ENCODE measurements around the gene ARMC5. TPM values are rescaled to one million over a fixed set of nuclear protein-coding genes. Genes with fewer than 3 reads are reported as not detected.
A peak's percentile ranks its signal among the peaks of the same experiment; 100 is the strongest.

ARMC5 gene
- total RNA-seq, 1 experiment from 2014 or later = 11.3 TPM

DNA sequence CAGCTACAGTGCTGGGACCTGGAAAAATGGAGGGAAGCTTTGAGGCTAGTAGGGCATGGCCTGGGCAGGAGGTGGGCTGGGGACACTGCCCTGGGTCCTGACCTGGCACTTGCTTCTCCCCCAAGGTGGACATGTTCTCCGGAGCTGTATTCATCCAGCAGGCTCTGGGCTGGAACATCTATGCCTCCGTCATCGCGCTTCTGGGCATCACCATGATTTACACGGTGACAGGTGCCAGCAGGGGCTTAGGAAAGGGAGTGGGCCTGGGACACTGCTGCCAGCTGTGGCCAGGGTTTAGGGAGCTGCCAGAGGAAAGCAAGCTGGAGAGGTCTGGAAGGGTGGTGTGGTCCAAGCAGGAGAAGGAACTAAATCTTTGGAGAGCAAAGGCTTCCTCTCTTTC is 26.7 kb downstream of the ARMC5 start (continued):
- TF ChIP-seq, protein P1, sequence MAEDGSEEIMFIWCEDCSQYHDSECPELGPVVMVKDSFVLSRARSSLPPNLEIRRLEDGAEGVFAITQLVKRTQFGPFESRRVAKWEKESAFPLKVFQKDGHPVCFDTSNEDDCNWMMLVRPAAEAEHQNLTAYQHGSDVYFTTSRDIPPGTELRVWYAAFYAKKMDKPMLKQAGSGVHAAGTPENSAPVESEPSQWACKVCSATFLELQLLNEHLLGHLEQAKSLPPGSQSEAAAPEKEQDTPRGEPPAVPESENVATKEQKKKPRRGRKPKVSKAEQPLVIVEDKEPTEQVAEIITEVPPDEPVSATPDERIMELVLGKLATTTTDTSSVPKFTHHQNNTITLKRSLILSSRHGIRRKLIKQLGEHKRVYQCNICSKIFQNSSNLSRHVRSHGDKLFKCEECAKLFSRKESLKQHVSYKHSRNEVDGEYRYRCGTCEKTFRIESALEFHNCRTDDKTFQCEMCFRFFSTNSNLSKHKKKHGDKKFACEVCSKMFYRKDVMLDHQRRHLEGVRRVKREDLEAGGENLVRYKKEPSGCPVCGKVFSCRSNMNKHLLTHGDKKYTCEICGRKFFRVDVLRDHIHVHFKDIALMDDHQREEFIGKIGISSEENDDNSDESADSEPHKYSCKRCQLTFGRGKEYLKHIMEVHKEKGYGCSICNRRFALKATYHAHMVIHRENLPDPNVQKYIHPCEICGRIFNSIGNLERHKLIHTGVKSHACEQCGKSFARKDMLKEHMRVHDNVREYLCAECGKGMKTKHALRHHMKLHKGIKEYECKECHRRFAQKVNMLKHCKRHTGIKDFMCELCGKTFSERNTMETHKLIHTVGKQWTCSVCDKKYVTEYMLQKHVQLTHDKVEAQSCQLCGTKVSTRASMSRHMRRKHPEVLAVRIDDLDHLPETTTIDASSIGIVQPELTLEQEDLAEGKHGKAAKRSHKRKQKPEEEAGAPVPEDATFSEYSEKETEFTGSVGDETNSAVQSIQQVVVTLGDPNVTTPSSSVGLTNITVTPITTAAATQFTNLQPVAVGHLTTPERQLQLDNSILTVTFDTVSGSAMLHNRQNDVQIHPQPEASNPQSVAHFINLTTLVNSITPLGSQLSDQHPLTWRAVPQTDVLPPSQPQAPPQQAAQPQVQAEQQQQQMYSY (CRISPR knock-in tag; IDR thresholded peaks at IDR 0.05) = no peak
- TF ChIP-seq ZNF423 (CRISPR knock-in tag; IDR thresholded peaks at IDR 0.05) (no peak), ZNF138 (CRISPR knock-in tag; conservative IDR thresholded peaks at IDR 0.05) (no peak), FOXJ3 (CRISPR knock-in tag; IDR thresholded peaks at IDR 0.05; ENCODE audit: borderline replicate concordance) (no peak), CREB1 (CRISPR knock-in tag; IDR thresholded peaks at IDR 0.05) (no peak), MXD4 (CRISPR knock-in tag; IDR thresholded peaks at IDR 0.05; ENCODE audit: borderline replicate concordance) (no peak), TEAD1 (CRISPR knock-in tag; IDR thresholded peaks at IDR 0.05) (no peak)
- TF ChIP-seq, protein P2, sequence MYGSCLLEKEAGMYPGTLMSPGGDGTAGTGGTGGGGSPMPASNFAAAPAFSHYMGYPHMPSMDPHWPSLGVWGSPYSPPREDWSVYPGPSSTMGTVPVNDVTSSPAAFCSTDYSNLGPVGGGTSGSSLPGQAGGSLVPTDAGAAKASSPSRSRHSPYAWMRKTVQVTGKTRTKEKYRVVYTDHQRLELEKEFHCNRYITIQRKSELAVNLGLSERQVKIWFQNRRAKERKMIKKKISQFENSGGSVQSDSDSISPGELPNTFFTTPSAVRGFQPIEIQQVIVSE (CRISPR knock-in tag; IDR thresholded peaks at IDR 0.05; ENCODE audit: borderline replicate concordance) = no peak

DNA sequence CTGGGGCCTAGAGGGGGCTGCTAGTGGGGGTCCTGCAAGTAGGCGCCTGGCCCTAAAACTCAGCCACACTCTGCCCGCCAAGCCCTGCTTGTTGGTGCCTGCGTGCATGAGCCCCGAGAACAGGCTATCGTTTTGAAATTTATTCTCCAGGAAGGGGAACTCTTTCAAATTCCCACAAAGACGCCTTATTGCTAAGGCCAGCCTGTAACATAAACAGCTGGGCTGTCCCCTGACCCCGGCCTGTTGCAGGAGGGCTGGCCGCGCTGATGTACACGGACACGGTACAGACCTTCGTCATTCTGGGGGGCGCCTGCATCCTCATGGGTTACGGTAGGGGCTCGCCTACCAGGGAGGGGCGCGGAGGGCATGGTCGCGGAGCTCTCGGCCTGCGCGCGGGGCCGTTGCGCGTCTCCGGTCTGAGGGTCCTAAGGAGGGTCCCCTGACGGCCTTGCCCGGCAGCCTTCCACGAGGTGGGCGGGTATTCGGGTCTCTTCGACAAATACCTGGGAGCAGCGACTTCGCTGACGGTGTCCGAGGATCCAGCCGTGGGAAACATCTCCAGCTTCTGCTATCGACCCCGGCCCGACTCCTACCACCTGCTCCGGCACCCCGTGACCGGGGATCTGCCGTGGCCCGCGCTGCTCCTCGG is 27.9 kb downstream of the ARMC5 start:
- ATAC-seq (peak; percentile 3), DNase-seq (ENCODE audit: low spot score) (no peak)
- ChIA-PET POLR2A (interaction anchor here (1.0 to 1.8 kb wide), 5 partner anchors 9 to 227 kb away, joined by 3 to 8 read pairs (median 4); no protein-coding TSS in a partner anchor), CTCF (interaction anchor here (1.0 to 3.1 kb wide), 9 partner anchors 10 to 227 kb away, joined by 3 to 26 read pairs (median 6); partner anchors contain the start of gene ARMC5)
- peaks cover 8% of the 10 kb centered on the region for H3K4me1 Mint-ChIP-seq
- H3K27ac Mint-ChIP-seq = no peak overlapping the region
- no peaks in the 10 kb centered on the region for H3K9me3 Mint-ChIP-seq
- H3K4me3 Mint-ChIP-seq = peak overlapping the region; percentile 78
- H3K27me3 Mint-ChIP-seq (ENCODE audit: low read depth) = peaks cover 80% of the 10 kb centered on the region
- H3K36me3 Mint-ChIP-seq = peaks cover 4% of the 10 kb centered on the region; the same call in 1 of the 2 replicates
- TF ChIP-seq, protein P2 (CRISPR knock-in tag; IDR thresholded peaks at IDR 0.05; ENCODE audit: borderline replicate concordance) = no peak
- TF ChIP-seq, protein P3, sequence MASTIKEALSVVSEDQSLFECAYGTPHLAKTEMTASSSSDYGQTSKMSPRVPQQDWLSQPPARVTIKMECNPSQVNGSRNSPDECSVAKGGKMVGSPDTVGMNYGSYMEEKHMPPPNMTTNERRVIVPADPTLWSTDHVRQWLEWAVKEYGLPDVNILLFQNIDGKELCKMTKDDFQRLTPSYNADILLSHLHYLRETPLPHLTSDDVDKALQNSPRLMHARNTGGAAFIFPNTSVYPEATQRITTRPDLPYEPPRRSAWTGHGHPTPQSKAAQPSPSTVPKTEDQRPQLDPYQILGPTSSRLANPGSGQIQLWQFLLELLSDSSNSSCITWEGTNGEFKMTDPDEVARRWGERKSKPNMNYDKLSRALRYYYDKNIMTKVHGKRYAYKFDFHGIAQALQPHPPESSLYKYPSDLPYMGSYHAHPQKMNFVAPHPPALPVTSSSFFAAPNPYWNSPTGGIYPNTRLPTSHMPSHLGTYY (CRISPR knock-in tag; IDR thresholded peaks at IDR 0.05) = no peak
- no peak for TF ChIP-seq ELF4 (CRISPR knock-in tag; IDR thresholded peaks at IDR 0.05; ENCODE audit: low read depth)
- TF ChIP-seq SOX15 (CRISPR knock-in tag; IDR thresholded peaks at IDR 0.05) = no peak
- TF ChIP-seq, protein P4, sequence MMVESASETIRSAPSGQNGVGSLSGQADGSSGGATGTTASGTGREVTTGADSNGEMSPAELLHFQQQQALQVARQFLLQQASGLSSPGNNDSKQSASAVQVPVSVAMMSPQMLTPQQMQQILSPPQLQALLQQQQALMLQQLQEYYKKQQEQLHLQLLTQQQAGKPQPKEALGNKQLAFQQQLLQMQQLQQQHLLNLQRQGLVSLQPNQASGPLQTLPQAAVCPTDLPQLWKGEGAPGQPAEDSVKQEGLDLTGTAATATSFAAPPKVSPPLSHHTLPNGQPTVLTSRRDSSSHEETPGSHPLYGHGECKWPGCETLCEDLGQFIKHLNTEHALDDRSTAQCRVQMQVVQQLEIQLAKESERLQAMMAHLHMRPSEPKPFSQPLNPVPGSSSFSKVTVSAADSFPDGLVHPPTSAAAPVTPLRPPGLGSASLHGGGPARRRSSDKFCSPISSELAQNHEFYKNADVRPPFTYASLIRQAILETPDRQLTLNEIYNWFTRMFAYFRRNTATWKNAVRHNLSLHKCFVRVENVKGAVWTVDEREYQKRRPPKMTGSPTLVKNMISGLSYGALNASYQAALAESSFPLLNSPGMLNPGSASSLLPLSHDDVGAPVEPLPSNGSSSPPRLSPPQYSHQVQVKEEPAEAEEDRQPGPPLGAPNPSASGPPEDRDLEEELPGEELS (CRISPR knock-in tag; IDR thresholded peaks at IDR 0.05) = 0 out of 2 replicates have a peak, but pooled peaks have one; percentile 29
- TF ChIP-seq OVOL2 (CRISPR knock-in tag; IDR thresholded peaks at IDR 0.05; ENCODE audit: borderline replicate concordance) = no peak
- TF ChIP-seq, protein P5, sequence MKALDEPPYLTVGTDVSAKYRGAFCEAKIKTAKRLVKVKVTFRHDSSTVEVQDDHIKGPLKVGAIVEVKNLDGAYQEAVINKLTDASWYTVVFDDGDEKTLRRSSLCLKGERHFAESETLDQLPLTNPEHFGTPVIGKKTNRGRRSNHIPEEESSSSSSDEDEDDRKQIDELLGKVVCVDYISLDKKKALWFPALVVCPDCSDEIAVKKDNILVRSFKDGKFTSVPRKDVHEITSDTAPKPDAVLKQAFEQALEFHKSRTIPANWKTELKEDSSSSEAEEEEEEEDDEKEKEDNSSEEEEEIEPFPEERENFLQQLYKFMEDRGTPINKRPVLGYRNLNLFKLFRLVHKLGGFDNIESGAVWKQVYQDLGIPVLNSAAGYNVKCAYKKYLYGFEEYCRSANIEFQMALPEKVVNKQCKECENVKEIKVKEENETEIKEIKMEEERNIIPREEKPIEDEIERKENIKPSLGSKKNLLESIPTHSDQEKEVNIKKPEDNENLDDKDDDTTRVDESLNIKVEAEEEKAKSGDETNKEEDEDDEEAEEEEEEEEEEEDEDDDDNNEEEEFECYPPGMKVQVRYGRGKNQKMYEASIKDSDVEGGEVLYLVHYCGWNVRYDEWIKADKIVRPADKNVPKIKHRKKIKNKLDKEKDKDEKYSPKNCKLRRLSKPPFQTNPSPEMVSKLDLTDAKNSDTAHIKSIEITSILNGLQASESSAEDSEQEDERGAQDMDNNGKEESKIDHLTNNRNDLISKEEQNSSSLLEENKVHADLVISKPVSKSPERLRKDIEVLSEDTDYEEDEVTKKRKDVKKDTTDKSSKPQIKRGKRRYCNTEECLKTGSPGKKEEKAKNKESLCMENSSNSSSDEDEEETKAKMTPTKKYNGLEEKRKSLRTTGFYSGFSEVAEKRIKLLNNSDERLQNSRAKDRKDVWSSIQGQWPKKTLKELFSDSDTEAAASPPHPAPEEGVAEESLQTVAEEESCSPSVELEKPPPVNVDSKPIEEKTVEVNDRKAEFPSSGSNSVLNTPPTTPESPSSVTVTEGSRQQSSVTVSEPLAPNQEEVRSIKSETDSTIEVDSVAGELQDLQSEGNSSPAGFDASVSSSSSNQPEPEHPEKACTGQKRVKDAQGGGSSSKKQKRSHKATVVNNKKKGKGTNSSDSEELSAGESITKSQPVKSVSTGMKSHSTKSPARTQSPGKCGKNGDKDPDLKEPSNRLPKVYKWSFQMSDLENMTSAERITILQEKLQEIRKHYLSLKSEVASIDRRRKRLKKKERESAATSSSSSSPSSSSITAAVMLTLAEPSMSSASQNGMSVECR (CRISPR knock-in tag; IDR thresholded peaks at IDR 0.05; ENCODE audit: borderline replicate concordance) = 0 out of 2 replicates have a peak, but pooled peaks have one; percentile 45
- TF ChIP-seq, protein P6, sequence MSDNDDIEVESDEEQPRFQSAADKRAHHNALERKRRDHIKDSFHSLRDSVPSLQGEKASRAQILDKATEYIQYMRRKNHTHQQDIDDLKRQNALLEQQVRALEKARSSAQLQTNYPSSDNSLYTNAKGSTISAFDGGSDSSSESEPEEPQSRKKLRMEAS (CRISPR knock-in tag; IDR thresholded peaks at IDR 0.05) = peak; percentile 33; the same call in 1 of the 2 replicates
- TF ChIP-seq, protein P7, sequence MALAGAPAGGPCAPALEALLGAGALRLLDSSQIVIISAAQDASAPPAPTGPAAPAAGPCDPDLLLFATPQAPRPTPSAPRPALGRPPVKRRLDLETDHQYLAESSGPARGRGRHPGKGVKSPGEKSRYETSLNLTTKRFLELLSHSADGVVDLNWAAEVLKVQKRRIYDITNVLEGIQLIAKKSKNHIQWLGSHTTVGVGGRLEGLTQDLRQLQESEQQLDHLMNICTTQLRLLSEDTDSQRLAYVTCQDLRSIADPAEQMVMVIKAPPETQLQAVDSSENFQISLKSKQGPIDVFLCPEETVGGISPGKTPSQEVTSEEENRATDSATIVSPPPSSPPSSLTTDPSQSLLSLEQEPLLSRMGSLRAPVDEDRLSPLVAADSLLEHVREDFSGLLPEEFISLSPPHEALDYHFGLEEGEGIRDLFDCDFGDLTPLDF (CRISPR knock-in tag; IDR thresholded peaks at IDR 0.05) = no peak
- no peak for TF ChIP-seq ETV6 (CRISPR knock-in tag; IDR thresholded peaks at IDR 0.05)
- TF ChIP-seq ZNF416 (CRISPR knock-in tag; IDR thresholded peaks at IDR 0.05) = no peak
